Body of pancreas (tissue), 4 donors: ENCODE results near the gene GPR50. TPM values are rescaled to one million over a fixed set of nuclear protein-coding genes. Genes with fewer than 3 reads are reported as not detected.

ENCODE experiments used
- ATAC-seq: fragments of 150-250 bp; one replicate; pipeline ENCODE4 v1.9.1; 2016
- DNase-seq, 4 donors: peaks; one replicate each; pipeline ENCODE4 v3.0.0-alpha.2; 2019
- H3K27ac ChIP-seq, 4 donors: fragments of 200-600 bp; sonication (generic); 1 replicate in 3 of 4; 2 replicates in 1 of 4; pipeline versions ENCODE4 v1.5.1 to v1.6.1; 2016 to 2019; ENCODE audit warnings: mild to moderate bottlenecking in 1 of 4, mixed read lengths in 1 of 4, moderate library complexity in 1 of 4
- H3K27me3 ChIP-seq, 2 donors: fragments of 200-600 bp; sonication (generic); one replicate each; pipeline ENCODE4 v1.6.0; 2016; ENCODE audit warnings: mild to moderate bottlenecking in 1 of 2
- H3K36me3 ChIP-seq, 2 donors: fragments of 200-600 bp; sonication (generic); replicated peaks in 1 of 2; 2 replicates each; pipeline ENCODE4 v1.5.1; 2016; ENCODE audit warnings: low read depth in 2 of 2; ENCODE audit not compliant: insufficient read depth in 1 of 2
- H3K4me1 ChIP-seq: fragments of 200-600 bp; sonication (generic); one replicate; pipeline ENCODE4 v1.6.0; 2016
- H3K4me3 ChIP-seq, 2 donors: fragments of 200-600 bp; sonication (generic); 1 replicate in 1 of 2; 2 replicates in 1 of 2; pipeline ENCODE4 v1.5.1; 2016 to 2019
- H3K9me3 ChIP-seq, 3 donors: fragments of 200-600 bp; sonication (generic); 1 replicate in 2 of 3; 2 replicates in 1 of 3; pipeline ENCODE4 v1.5.1; 2016
- POLR2A ChIP-seq, 3 donors: fragments of 450-650 bp; IDR thresholded peaks; one replicate each; pipeline ENCODE4 v1.6.1; 2016; ENCODE audit warnings: antibody characterized with exemption in 3 of 3, mild to moderate bottlenecking in 2 of 3
- WGBS, 2 donors: methylation state at CpG; one replicate each; pipeline ENCODE4 v1.1.5; 2017; 5-methylcytosine and 5-hydroxymethylcytosine counted together
- intact Hi-C: fragments of 100-400 bp; cut with DNase I; formaldehyde crosslinking; loops from one replicate; pipeline ENCODE4 v1.15.1; 2023
- microRNA-seq, 2 donors: library from miRNA; unstranded; fragments of <30 nt; microRNA quantifications; one replicate each; pipeline ENCODE4, GENCODE V29; 2016; ENCODE audit warnings: borderline number of aligned reads in 2 of 2, borderline replicate concordance in 2 of 2
- small RNA-seq: library from RNA; depleted of rRNA; stranded (forward); fragments of <200 nt; gene quantifications from one replicate; pipeline ENCODE3, GENCODE V24; 2016
- total RNA-seq, 2 donors: library from RNA; depleted of rRNA; stranded (reverse); fragments of >200 nt; gene quantifications; one replicate each; pipeline ENCODE4 v1.1.0, GENCODE V29; 2016
- TF ChIP-seq, protein P1 (sequence below), 7 experiments: fragments of 450-650 bp in 4 of 7; fragments of 200-600 bp in 3 of 7; sonication (generic) in 3 of 7; IDR thresholded peaks; one replicate each; pipeline ENCODE4 v1.5.1; 2016 to 2019; ENCODE audit warnings: antibody characterized with exemption in 7 of 7

GPR50 gene
- total RNA-seq, 2 donors from 2014 or later = not detected

DNA sequence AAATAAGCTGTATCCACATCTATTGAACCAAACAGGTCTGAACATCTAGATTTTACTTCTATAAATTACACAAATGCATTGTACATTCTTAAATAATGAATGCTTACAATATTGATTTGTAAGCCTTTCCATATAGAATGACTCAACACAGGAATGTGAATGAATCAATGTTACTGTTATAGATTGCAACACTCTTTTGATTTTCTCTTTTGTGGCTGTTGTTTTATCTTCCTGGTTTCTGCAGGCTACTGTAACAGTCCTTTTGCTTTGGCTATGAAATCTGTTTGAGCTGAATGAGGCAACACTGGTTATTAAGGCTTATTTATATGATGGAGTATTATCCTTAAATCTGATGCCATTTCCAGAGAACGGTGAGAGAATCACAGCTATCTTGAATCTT lies 49.5 kb downstream of the GPR50 start:
- no peak for ATAC-seq
- no peaks in the 10 kb centered on the region for H3K9me3 ChIP-seq
- no peak for TF ChIP-seq POLR2A (IDR thresholded peaks at IDR 0.05)
- TF ChIP-seq, protein P1, sequence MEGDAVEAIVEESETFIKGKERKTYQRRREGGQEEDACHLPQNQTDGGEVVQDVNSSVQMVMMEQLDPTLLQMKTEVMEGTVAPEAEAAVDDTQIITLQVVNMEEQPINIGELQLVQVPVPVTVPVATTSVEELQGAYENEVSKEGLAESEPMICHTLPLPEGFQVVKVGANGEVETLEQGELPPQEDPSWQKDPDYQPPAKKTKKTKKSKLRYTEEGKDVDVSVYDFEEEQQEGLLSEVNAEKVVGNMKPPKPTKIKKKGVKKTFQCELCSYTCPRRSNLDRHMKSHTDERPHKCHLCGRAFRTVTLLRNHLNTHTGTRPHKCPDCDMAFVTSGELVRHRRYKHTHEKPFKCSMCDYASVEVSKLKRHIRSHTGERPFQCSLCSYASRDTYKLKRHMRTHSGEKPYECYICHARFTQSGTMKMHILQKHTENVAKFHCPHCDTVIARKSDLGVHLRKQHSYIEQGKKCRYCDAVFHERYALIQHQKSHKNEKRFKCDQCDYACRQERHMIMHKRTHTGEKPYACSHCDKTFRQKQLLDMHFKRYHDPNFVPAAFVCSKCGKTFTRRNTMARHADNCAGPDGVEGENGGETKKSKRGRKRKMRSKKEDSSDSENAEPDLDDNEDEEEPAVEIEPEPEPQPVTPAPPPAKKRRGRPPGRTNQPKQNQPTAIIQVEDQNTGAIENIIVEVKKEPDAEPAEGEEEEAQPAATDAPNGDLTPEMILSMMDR (IDR thresholded peaks at IDR 0.05) = no peak
- no peak for DNase-seq
- no peaks in the 10 kb centered on the region for H3K27me3 ChIP-seq
- H3K4me1 ChIP-seq = no peaks in the 10 kb centered on the region
- no peak overlapping the region for H3K27ac ChIP-seq
- intact Hi-C loops = no loop called here
- no peaks in the 10 kb centered on the region for H3K36me3 ChIP-seq
- H3K4me3 ChIP-seq = no peak overlapping the region
- 35 to 40% methylated on average over 1 of the region's 1 CpG for WGBS, 2 donors

DNA sequence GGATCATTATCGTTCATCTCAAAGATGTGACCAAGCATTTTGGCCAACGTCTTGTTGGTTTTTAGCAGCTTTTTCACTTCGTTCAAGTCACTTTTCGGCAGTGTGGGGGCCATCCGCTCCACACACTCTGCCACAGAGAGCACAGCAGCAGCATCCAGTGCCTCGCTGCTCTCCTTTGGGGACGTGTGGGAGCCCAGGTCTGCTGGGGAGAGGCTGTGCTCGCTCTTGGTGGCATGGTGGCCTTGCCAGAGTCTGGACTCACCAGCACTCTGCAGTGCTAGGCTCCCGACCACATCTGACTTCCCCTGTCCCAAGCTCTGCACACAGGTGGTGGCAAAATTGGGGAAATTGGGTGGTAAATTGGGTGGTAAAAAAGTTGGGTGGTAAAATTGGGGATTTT lies 50.6 kb downstream of the GPR50 start:
- H3K27me3 ChIP-seq = no peaks in the 10 kb centered on the region
- H3K4me1 ChIP-seq = no peaks in the 10 kb centered on the region
- H3K36me3 ChIP-seq = no peaks in the 10 kb centered on the region
- H3K4me3 ChIP-seq = no peak overlapping the region
- H3K27ac ChIP-seq = no peak overlapping the region
- DNase-seq = no peak
- no peak for ATAC-seq
- no peak for TF ChIP-seq POLR2A (IDR thresholded peaks at IDR 0.05)
- TF ChIP-seq, protein P1 (IDR thresholded peaks at IDR 0.05) = no peak
- no peaks in the 10 kb centered on the region for H3K9me3 ChIP-seq
- WGBS, 2 donors = 60 to 66% methylated on average over 6 to 9 of the region's 9 CpGs
- intact Hi-C loops = no loop called here

DNA sequence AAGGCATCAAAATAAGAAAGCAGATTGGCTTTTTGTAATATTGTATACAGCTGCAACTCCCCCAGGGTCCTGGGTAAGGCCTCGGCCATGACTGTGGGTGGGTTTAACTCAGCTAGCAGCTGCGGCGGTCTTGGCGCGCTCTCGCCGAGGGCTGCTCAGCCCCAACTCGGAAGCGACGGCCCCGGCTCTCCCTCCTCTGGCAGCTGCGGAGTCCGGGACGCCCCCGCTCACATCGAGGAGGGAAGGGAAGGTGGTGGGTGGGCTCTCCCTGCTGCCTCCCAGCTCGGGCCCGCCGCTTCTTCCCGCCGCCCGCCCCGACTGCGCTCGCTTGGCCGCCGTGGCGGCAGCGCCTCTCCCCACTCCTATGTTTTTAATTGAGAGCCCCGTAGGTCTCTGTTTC lies 51.2 kb downstream of the GPR50 start:
- TF ChIP-seq, protein P1 (IDR thresholded peaks at IDR 0.05) = no peak
- no peak for TF ChIP-seq POLR2A (IDR thresholded peaks at IDR 0.05)
- Histone ChIP-seq H3K27me3 (no peaks in the 10 kb centered on the region), H3K36me3 (no peaks in the 10 kb centered on the region), H3K4me3 (no peak overlapping the region), H3K27ac (no peak overlapping the region), H3K4me1 (no peaks in the 10 kb centered on the region), H3K9me3 (no peaks in the 10 kb centered on the region)
- ATAC-seq (no peak), DNase-seq (no peak)
- WGBS, 2 donors = 0 to 4% methylated on average over 1 to 30 of the region's 30 CpGs
- intact Hi-C loops = no loop called here

DNA sequence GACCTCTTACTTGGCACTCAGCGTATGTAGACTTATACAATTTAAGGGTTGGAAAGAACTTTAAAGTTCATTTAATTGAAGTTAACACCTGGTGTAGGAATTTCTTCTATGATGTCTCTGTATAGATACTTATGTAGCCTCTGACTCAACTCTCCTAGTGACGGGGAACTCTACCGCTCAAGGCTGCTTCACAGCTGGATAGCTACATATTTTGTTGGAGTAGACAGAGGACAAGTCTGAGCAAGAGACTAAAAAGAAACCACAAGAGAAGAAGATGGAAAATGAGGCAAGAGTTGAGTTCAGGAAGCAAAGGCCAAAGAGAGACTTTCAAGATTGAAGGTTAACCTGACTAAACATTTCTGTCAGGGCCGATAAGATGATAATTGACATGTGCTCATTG lies 52.6 kb downstream of the GPR50 start:
- 82 to 83% methylated on average over 4 of the region's 4 CpGs for WGBS, 2 donors
- H3K27me3 ChIP-seq = no peaks in the 10 kb centered on the region
- TF ChIP-seq, protein P1 (IDR thresholded peaks at IDR 0.05) = no peak
- no peak for TF ChIP-seq POLR2A (IDR thresholded peaks at IDR 0.05)
- H3K9me3 ChIP-seq = no peaks in the 10 kb centered on the region
- intact Hi-C loops = no loop called here
- no peaks in the 10 kb centered on the region for H3K36me3 ChIP-seq
- no peak overlapping the region for H3K27ac ChIP-seq
- no peak for ATAC-seq
- no peak overlapping the region for H3K4me3 ChIP-seq
- no peaks in the 10 kb centered on the region for H3K4me1 ChIP-seq
- no peak for DNase-seq

Small RNAs within 50 kb of the gene (microRNA-seq; reads per million reads assigned to microRNA genes)
- gene MIR4330 = 0 reads per million in 2 donors

Small RNAs within 50 kb of the gene (small RNA-seq; reads per million reads assigned to genes)
- gene MIR4330 = not detected

Other genes with a start within 250 kb of the GPR50 start
- gene HMGB3, start 193.2 kb upstream of the GPR50 start, total RNA-seq = 1 to 10 TPM; 1.3 to 1.6 TPM
- 10 to 100 TPM in 1 of 2 donors, 1 to 10 TPM in 1; 9.9 to 17.1 TPM for gene VMA21, start 220.6 kb downstream of the GPR50 start, total RNA-seq